Tibial nerve (tissue), 4 donors: ENCODE results near the gene CTBP2.

Source experiments
- CTCF ChIP-seq, 5 experiments: fragments of 200-600 bp in 3 of 5; fragments of 450-650 bp in 2 of 5; sonication (generic) in 3 of 5; IDR thresholded peaks; one replicate each; pipeline ENCODE4 v1.5.1; 2016 to 2019; ENCODE audit warnings: antibody characterized with exemption in 5 of 5, mild to moderate bottlenecking in 3 of 5, moderate library complexity in 2 of 5
- EP300 ChIP-seq, 2 donors: sonication (generic); formaldehyde crosslinking; IDR thresholded peaks; one replicate each; pipeline ENCODE4 v1.6.1; 2017; ENCODE audit warnings: antibody characterized with exemption in 2 of 2, mild to moderate bottlenecking in 1 of 2
- POLR2A ChIP-seq, 2 donors: fragments of 450-650 bp; IDR thresholded peaks; one replicate each; pipeline ENCODE4 v1.6.1; 2017; ENCODE audit warnings: antibody characterized with exemption in 2 of 2, mild to moderate bottlenecking in 2 of 2, moderate library complexity in 2 of 2

- TF ChIP-seq CTCF (IDR thresholded peaks at IDR 0.05) (no peak), POLR2A (IDR thresholded peaks at IDR 0.05) (no peak), EP300 (IDR thresholded peaks at IDR 0.05) (no peak)
Observed at GRCh38 chr10:125035588-125036295, 124.6 kb downstream of the CTBP2 start.
